Caki2 (cell line): ENCODE data around the gene SOWAHA. TPM values are rescaled to one million over a fixed set of nuclear protein-coding genes. Genes with fewer than 3 reads are reported as not detected.
"Not testable (repeated sequence)": the region's sequence is repeated elsewhere in the genome, so short reads cannot be mapped to it uniquely, and the experiment has no call there.

Source experiments
- DNase-seq: peaks from one replicate; pipeline ENCODE4 v3.0.0-alpha.2; 2015; ENCODE audit warnings: low read depth
- in situ Hi-C: cut with HindIII; loops from 2 replicates; pipeline ENCODE4 v1.10.0; 2016; ENCODE audit warnings: low sequenced_read_pairs, low pct_unique_long_range_greater_than_20kb, mixed read lengths
- total RNA-seq: library from RNA; depleted of rRNA; stranded (reverse); fragments of >200 nt; shearing (Covaris generic); gene quantifications from 2 replicates; pipeline ENCODE4 v1.2.3, GENCODE V29; 2014; ENCODE audit warnings: low replicate concordance

The SOWAHA gene
- total RNA-seq, 1 experiment from 2014 or later: not detected

- in situ Hi-C loops: no loop called here
- no peak for DNase-seq
Observed at GRCh38 chr5:132834057-132834456, 21.0 kb downstream of the SOWAHA start.

GRCh38 chr5:132836852-132837251, 23.8 kb downstream of the SOWAHA start:
- DNase-seq: no peak
- in situ Hi-C loops: no loop called here

- in situ Hi-C loops: no loop called here
- peak; percentile 23 for DNase-seq
Observed at GRCh38 chr5:132837868-132838267, 24.8 kb downstream of the SOWAHA start.

GRCh38 chr5:132838516-132839282, 25.6 kb downstream of the SOWAHA start:
- in situ Hi-C loops: no loop called here
- no peak for DNase-seq

- in situ Hi-C loops: no loop called here
- DNase-seq: no peak
Observed at GRCh38 chr5:132839426-132840301, 26.6 kb downstream of the SOWAHA start.

- no peak for DNase-seq
- in situ Hi-C loops: no loop called here
Observed at GRCh38 chr5:132840313-132840712, 27.2 kb downstream of the SOWAHA start.

- DNase-seq: no peak
- in situ Hi-C loops: no loop called here
Observed at GRCh38 chr5:132840896-132841295, 27.8 kb downstream of the SOWAHA start.

- in situ Hi-C loops: no loop called here
- DNase-seq: no peak
Observed at GRCh38 chr5:132841305-132841704, 28.2 kb downstream of the SOWAHA start.

- in situ Hi-C loops: no loop called here
- DNase-seq: no peak
Observed at GRCh38 chr5:132848270-132848669, 35.2 kb downstream of the SOWAHA start.

- in situ Hi-C loops: no loop called here
Observed at GRCh38 chr5:132849347-132849746, 36.2 kb downstream of the SOWAHA start.

GRCh38 chr5:132850066-132850465, 37.0 kb downstream of the SOWAHA start:
- DNase-seq: no peak
- in situ Hi-C loops: no loop called here

More at GRCh38 chr5:132849347-132849746, 36.2 kb downstream of the SOWAHA start:
- no peak for DNase-seq

- DNase-seq: no peak
- in situ Hi-C loops: no loop called here
Observed at GRCh38 chr5:132853323-132853722, 40.2 kb downstream of the SOWAHA start.

GRCh38 chr5:132853790-132854189, 40.7 kb downstream of the SOWAHA start:
- in situ Hi-C loops: no loop called here
- DNase-seq: no peak

- in situ Hi-C loops: no loop called here
- DNase-seq: no peak
Observed at GRCh38 chr5:132854301-132854700, 41.2 kb downstream of the SOWAHA start.

GRCh38 chr5:132854992-132855391, 41.9 kb downstream of the SOWAHA start:
- in situ Hi-C loops, DNase-seq: not testable (repeated sequence)

- in situ Hi-C loops: no loop called here
- DNase-seq: no peak
Observed at GRCh38 chr5:132856011-132856410, 42.9 kb downstream of the SOWAHA start.

GRCh38 chr5:132859889-132860437, 46.9 kb downstream of the SOWAHA start:
- in situ Hi-C loops: no loop called here
- DNase-seq: no peak

- no peak for DNase-seq
- in situ Hi-C loops: no loop called here
Observed at GRCh38 chr5:132860742-132861141, 47.6 kb downstream of the SOWAHA start.
